Eye (tissue), 1 donor: ENCODE results near the gene RTN1.
A peak's percentile ranks its signal among the peaks of the same experiment; 100 is the strongest.
"Not testable (repeated sequence)": the region's sequence is repeated elsewhere in the genome, so short reads cannot be mapped to it uniquely, and the experiment has no call there.

Experiments
- DNase-seq: peaks from one replicate; pipeline ENCODE4 v3.0.0-alpha.2; 2015

RTN1 gene

GRCh38 chr14:59695198-59695597 lies 175.4 kb downstream of the RTN1 start:
- DNase-seq, result no peak

GRCh38 chr14:59691266-59691665 lies 179.3 kb downstream of the RTN1 start:
- DNase-seq, result no peak

- no peak for DNase-seq
Measured at GRCh38 chr14:59690426-59690825, 180.2 kb downstream of the RTN1 start.

GRCh38 chr14:59688224-59689170 lies 182.1 kb downstream of the RTN1 start:
- no peak for DNase-seq

- DNase-seq, result no peak
Measured at GRCh38 chr14:59687663-59688062, 182.9 kb downstream of the RTN1 start.

- peak; percentile 42 for DNase-seq
Measured at GRCh38 chr14:59679872-59680271, 190.7 kb downstream of the RTN1 start.

GRCh38 chr14:59678352-59678751 lies 192.2 kb downstream of the RTN1 start:
- no peak for DNase-seq

GRCh38 chr14:59677771-59678231 lies 192.8 kb downstream of the RTN1 start:
- DNase-seq, result no peak

GRCh38 chr14:59675394-59675793 lies 195.2 kb downstream of the RTN1 start:
- DNase-seq, result no peak

- DNase-seq, result no peak
Measured at GRCh38 chr14:59664741-59665140, 205.8 kb downstream of the RTN1 start.

GRCh38 chr14:59657769-59658168 lies 212.8 kb downstream of the RTN1 start:
- DNase-seq, result no peak

- DNase-seq, result no peak
Measured at GRCh38 chr14:59656473-59656872, 214.1 kb downstream of the RTN1 start.

- DNase-seq, result not testable (repeated sequence)
Measured at GRCh38 chr14:59654131-59654530, 216.4 kb downstream of the RTN1 start.

- not testable (repeated sequence) for DNase-seq
Measured at GRCh38 chr14:59646832-59647231, 223.7 kb downstream of the RTN1 start.

- DNase-seq, result no peak
Measured at GRCh38 chr14:59638885-59639284, 231.7 kb downstream of the RTN1 start.

GRCh38 chr14:59634617-59635016 lies 236.0 kb downstream of the RTN1 start:
- DNase-seq, result no peak

- no peak for DNase-seq
Measured at GRCh38 chr14:59633486-59633885, 237.1 kb downstream of the RTN1 start.

- peak; percentile 50 for DNase-seq
Measured at GRCh38 chr14:59632381-59632780, 238.2 kb downstream of the RTN1 start.

GRCh38 chr14:59631237-59631636 lies 239.3 kb downstream of the RTN1 start:
- DNase-seq, result no peak

GRCh38 chr14:59630288-59630963 lies 240.2 kb downstream of the RTN1 start:
- DNase-seq, result peak; percentile 77

GRCh38 chr14:59629444-59630287 lies 240.9 kb downstream of the RTN1 start:
- DNase-seq, result peak; percentile 75

GRCh38 chr14:59627011-59627520 lies 243.5 kb downstream of the RTN1 start:
- no peak for DNase-seq

- DNase-seq, result no peak
Measured at GRCh38 chr14:59622631-59623030, 247.9 kb downstream of the RTN1 start.
